T-helper 17 cell (primary cell): ENCODE results near the gene PTPRN2. TPM values are rescaled to one million over a fixed set of nuclear protein-coding genes. Genes with fewer than 3 reads are reported as not detected.
"Not testable (repeated sequence)": the region's sequence is repeated elsewhere in the genome, so short reads cannot be mapped to it uniquely, and the experiment has no call there.

Source experiments
- ATAC-seq: fragments of 150-1000 bp; cut with Tn5 transposase; 2 replicates; pipeline ENCODE4 v1.10.0; 2021; ENCODE audit warnings: mild to moderate bottlenecking, moderate library complexity
- DNase-seq, 3 donors: peaks; one replicate each; pipeline versions ENCODE4 v3.0.0 to v3.0.0-alpha.2; 2020 to 2021
- H3K9me3 ChIP-seq: one replicate; pipeline ENCODE4 v1.7.0; 2013; ENCODE audit warnings: low read length, mild to moderate bottlenecking; ENCODE audit not compliant: control insufficient read depth, poor library complexity, severe bottlenecking
- H3K27ac Mint-ChIP-seq: one replicate; pipeline ENCODE4 v1.8.0; 2022; ENCODE audit warnings: mild to moderate bottlenecking, moderate library complexity, mixed read lengths
- H3K27me3 Mint-ChIP-seq: one replicate; pipeline ENCODE4 v1.8.0; 2022; ENCODE audit warnings: mixed read lengths
- H3K36me3 Mint-ChIP-seq: one replicate; pipeline ENCODE4 v1.8.0; 2022; ENCODE audit warnings: low read depth, mixed read lengths
- H3K4me1 Mint-ChIP-seq: one replicate; pipeline ENCODE4 v1.8.0; 2022; ENCODE audit warnings: mild to moderate bottlenecking, mixed read lengths
- H3K4me3 Mint-ChIP-seq: one replicate; pipeline ENCODE4 v1.8.0; 2022; ENCODE audit warnings: mild to moderate bottlenecking, moderate library complexity, mixed read lengths
- total RNA-seq, 4 donors: library from RNA in 2 of 4; stranded (reverse) in 2 of 4; gene quantifications; one replicate each; pipeline ENCODE4 v1.2.3 and lab custom pipeline; 2022 to 2026

Gene PTPRN2
- under 1 TPM; 0.42 to 0.57 TPM for total RNA-seq
- total RNA-seq (lab: John Stamatoyannopoulos, UW) = 4.5 to 4.6 reads per million in 2 donors

DNA sequence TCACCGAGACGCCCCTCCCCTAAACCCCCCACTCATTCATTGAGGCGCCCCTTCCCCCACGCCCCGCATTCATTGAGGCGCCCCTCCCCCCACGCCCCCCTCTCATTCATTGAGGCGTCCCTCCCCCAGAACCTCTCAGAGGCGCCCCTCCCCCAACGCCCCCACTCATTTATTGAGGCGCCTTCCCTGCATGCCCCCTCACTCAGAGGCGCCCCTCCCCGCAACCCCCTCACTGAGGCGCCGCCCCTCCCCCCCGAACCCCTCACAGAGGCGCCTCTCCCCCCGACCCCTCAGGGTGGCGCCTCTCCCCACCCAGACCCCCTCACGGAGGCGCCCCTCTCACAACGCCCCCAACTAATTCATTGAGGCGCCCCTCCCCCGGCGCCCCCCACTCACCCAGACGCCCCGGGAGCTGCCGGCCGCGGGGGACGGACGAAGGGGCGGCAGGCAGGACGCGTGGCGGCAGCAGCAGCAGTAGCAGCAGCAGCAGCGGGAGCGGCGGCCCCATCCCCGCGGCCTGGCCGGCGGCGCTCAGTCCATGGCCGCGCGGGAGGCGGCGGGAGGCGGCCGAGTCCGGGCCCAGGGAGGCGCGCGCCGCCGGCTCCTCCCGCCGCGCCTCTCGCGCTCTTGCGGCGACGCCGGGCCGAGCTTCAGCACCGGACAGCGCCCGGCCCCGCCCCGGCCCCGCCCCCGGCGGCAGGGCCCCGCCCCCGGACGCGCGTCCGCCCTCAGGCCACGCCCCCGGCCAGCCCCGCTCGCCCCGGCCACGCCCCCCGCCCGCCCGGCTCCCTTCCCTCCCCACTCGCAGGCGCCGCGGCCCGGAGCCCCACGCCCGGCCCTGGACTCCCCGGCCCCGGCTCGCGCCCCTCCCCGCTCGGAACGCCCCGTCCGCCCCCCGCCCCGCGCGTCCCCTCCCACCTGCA, at the start of gene PTPRN2:
TSS of gene PTPRN2 (minus strand) at position 662 of the 923 bp plus-strand sequence.
- Mint-ChIP-seq H3K27me3 (peaks cover 36% of the 10 kb centered on the region), H3K36me3 (no peaks in the 10 kb centered on the region), H3K4me1 (peaks cover 6% of the 10 kb centered on the region), H3K27ac (no peak within 1 kb of the TSS), H3K4me3 (peak within 1 kb of the TSS; percentile 76)
- peak; percentile 51 to 70 (median 70) for DNase-seq
- no peaks in the 10 kb centered on the region for H3K9me3 ChIP-seq
- peak; percentile 92 for ATAC-seq

DNA sequence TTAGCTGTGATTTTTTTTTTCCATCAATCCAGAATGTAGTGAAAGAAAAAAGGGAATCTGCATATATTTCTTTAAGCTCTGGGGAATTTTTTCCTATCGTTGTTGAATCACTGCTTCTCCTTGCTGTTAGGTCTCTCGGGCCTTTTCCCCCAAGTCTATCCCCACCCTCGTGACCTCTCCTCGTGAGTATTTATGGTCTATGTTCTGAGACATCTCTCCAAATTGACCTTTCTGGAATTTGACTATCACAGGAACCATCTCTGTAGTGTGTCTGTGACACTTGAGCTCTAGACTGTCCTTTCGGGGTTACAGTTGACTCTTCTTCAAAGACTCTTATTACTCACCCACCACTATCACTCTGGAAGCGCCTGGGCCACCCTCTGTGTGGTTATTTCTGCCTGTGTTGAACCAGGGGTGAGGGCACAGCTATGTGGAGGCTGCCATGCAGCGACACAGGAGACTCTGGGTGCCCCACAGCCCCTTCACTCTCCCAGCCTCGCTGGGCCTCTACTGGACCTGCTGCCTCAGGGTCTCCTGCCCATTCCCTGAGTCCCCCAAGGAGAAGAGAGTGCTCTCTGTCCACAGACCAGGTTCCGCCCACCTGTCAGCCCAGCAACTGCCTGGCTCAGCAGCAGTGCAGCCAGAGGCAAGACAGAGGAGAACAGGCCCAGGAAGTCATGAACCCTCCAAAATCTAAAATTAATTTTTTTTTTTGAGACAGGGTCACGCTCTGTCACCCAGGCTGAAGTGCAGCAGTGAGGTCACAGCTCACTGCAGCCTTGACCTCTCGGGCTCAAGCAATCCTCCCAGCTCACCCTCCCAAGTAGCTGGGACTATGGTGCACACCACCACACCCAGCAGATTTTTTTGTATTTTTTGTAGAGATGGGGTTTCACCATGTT, 45.7 kb upstream of the PTPRN2 start:
- H3K4me1 Mint-ChIP-seq = peaks cover 2% of the 10 kb centered on the region
- H3K27ac Mint-ChIP-seq = peak overlapping the region; percentile 56
- H3K27me3 Mint-ChIP-seq = no peaks in the 10 kb centered on the region
- no peak for DNase-seq
- no peak overlapping the region for H3K4me3 Mint-ChIP-seq
- ATAC-seq = no peak
- no peaks in the 10 kb centered on the region for H3K9me3 ChIP-seq
- peaks cover 3% of the 10 kb centered on the region for H3K36me3 Mint-ChIP-seq

DNA sequence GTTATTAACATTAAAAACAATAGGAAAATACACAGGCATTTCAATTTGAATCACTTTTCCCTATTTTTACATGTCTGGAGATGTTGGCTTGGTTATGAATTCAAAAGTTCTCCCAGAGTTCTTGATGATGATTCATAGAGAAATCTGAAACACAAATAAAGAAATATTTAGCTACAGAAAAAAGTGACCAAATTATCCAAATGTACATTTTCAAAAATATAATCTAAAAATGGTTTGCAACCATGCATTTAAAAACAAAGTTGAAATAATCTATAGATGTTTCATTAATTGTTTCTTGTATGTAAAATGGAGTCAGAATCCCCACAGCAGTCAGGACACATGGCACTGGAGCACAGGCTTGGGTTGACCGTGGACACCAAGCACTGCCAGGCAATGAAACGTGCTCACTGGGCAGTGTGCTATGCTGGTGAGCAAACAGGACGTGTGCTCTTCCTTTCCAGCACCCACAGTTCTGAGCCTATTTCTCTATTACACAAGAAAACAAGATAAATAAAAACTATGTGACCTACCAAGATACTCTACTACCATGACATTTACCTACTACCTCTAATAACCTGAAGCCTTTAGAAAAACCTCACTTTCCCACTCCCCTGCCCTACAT, 44.1 kb upstream of the PTPRN2 start:
- Mint-ChIP-seq H3K36me3 (peaks cover 3% of the 10 kb centered on the region), H3K27me3 (no peaks in the 10 kb centered on the region), H3K4me3 (no peak overlapping the region), H3K4me1 (peaks cover 2% of the 10 kb centered on the region), H3K27ac (no peak overlapping the region)
- H3K9me3 ChIP-seq = no peaks in the 10 kb centered on the region
- no peak for DNase-seq
- no peak for ATAC-seq

DNA sequence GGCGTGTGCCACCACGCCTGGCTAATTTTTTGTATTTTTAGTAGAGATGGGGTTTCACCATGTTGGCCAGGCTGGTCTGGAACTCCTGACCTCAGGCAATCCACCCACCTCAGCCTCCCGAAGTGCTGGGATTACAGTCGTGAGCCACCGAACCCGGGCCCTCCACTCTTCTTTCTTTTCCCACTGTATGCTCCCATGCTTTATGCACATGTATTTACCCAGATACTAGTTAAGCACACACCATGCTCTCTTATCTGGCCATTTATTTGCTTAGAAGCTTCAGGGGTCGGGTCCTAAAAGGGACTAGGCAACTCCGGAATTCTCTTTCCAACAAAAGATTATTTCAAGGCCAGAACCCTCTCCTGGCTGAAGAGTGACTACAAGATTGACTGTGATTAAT, 38.7 kb upstream of the PTPRN2 start:
- not testable (repeated sequence) for H3K4me3 Mint-ChIP-seq, H3K4me1 Mint-ChIP-seq, H3K27me3 Mint-ChIP-seq, H3K9me3 ChIP-seq, H3K36me3 Mint-ChIP-seq, ATAC-seq, H3K27ac Mint-ChIP-seq, DNase-seq

DNA sequence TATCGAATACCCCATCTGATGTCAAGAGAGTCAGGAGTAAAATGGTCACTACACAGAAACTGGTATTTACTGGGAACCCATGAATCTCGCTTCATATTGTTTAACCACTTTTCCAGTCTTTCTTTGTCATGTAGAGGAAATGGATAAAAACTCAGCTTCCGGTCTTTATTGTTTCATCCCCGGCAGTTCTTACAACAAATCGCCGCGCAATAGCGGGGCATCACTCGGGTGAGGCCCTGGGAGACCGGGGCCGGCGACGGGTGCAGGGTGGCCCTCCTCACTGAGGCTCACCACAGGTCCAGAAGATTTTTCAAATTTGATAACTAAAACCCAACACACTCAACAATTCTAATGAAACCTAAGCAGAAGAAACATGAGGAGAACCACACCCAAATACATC, 35.6 kb upstream of the PTPRN2 start:
- DNase-seq = no peak
- Mint-ChIP-seq H3K4me3 (no peak overlapping the region), H3K36me3 (no peaks in the 10 kb centered on the region), H3K27ac (no peak overlapping the region), H3K27me3 (no peaks in the 10 kb centered on the region), H3K4me1 (peaks cover 2% of the 10 kb centered on the region)
- ATAC-seq = no peak
- H3K9me3 ChIP-seq = no peaks in the 10 kb centered on the region

DNA sequence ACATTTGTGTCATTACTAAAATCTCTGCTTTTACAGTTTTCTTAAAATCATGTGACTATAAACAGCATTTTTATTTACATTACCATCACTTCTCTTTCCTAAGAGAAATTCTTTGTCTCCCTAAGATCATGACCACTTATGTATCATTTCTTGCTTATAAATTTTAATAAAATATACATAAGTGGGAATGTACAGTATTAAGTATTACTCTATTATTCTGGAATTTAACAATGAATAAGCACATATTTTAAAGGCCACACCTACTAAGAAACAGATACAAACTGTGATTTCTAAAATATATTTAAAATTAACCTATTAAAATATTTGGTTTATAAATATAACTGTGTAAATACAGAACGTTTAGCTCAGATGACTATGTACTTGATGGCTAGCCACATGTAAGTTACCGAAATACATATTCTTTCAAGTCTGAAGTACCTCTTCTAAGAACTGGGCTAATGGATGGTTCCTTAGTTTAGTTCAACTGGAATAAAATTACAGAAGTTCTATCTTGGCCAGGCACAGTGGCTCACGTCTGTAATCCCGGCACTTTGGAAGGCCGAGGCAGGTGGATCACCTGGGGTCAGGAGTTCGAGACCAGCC, 33.3 kb upstream of the PTPRN2 start:
- Mint-ChIP-seq H3K27ac (no peak overlapping the region), H3K36me3 (no peaks in the 10 kb centered on the region), H3K27me3 (no peaks in the 10 kb centered on the region), H3K4me3 (no peak overlapping the region), H3K4me1 (peaks cover 5% of the 10 kb centered on the region)
- no peak for ATAC-seq
- H3K9me3 ChIP-seq = no peaks in the 10 kb centered on the region
- no peak for DNase-seq

DNA sequence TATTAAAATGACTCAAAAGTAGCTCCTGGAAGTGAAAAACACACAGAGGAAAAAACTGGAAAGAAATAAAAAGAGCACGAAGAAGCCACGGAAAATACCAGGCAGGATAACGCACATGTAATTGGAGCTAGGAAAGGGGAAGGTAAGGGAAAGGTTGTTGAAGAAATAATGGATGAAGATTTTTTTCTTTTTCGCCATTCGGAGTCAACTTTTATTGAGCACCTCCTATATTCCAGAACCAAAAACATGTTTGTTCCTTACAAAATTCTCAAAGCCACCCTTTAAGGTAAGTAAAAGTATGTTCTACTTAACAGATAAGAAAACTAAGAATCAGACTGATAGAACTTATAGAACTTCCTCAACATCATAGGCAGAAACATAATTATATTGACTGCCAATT, 32.8 kb upstream of the PTPRN2 start:
- Mint-ChIP-seq H3K36me3 (no peaks in the 10 kb centered on the region), H3K4me3 (no peak overlapping the region), H3K27me3 (no peaks in the 10 kb centered on the region), H3K27ac (no peak overlapping the region), H3K4me1 (peaks cover 5% of the 10 kb centered on the region)
- no peaks in the 10 kb centered on the region for H3K9me3 ChIP-seq
- no peak for DNase-seq
- no peak for ATAC-seq

DNA sequence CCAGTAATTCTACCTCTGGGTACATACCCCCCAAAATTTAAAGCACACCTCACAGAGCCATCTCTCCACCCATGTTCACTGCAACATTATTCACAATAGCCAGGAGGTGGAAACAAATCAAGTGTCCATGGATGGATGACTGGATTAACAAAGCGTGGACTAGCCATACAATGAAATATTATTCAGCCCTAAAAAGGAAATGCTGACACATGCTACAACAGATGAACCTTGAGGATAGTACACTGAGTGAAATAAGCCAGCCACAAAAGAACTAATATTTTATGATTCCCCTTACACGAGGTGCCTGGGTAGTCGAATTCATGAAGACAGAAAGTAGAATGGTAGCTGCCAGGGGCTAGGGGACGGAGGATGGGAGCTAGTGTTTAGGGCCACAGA, 31.1 kb upstream of the PTPRN2 start:
- DNase-seq (no peak), ATAC-seq (no peak)
- peaks cover 5% of the 10 kb centered on the region for H3K4me1 Mint-ChIP-seq
- no peaks in the 10 kb centered on the region for H3K36me3 Mint-ChIP-seq
- H3K27ac Mint-ChIP-seq = no peak overlapping the region
- H3K27me3 Mint-ChIP-seq = no peaks in the 10 kb centered on the region
- H3K4me3 Mint-ChIP-seq = no peak overlapping the region
- H3K9me3 ChIP-seq = no peaks in the 10 kb centered on the region

DNA sequence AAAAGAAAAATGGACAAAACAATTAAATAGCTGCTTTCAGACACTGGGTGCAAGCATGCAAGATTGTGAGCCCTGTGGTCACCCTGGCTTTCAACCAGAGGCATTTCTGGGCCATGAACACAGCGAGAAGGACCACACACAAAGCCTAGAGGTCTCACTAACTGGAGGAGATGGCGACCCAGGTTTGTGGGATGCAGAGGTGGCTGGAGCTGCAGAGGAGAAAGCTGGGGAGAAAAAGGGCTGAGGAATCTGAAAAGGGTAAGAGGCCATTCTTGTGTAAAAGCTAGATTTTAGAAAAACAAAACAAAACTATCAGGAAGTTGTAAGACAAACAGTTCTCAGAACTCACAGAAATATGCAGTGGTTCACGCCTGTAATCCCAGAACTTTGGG, 30.1 kb upstream of the PTPRN2 start:
- H3K27ac Mint-ChIP-seq = no peak overlapping the region
- ATAC-seq (no peak), DNase-seq (no peak)
- H3K4me3 Mint-ChIP-seq = no peak overlapping the region
- H3K27me3 Mint-ChIP-seq = no peaks in the 10 kb centered on the region
- no peaks in the 10 kb centered on the region for H3K36me3 Mint-ChIP-seq
- peaks cover 10% of the 10 kb centered on the region for H3K4me1 Mint-ChIP-seq
- H3K9me3 ChIP-seq = no peaks in the 10 kb centered on the region

DNA sequence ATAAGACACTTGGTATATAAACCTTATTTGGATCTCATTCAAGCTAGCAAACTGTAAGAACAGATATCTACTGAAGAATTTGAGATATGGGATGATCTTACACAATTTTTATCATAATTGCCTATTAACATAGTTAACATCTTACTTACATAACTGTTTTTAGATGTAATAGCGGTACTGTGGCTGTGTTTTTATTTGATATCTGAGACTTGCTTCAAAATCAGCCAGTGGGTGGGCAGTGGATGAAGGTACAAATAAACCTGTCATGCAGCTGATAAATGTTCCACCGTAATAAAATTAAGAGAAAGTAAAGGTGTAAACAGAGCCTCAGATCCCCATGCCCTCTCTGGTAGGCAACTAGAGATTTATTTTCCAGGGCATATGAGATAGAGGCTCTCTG, 28.4 kb upstream of the PTPRN2 start:
- ATAC-seq = no peak
- Mint-ChIP-seq H3K4me3 (no peak overlapping the region), H3K4me1 (peaks cover 12% of the 10 kb centered on the region), H3K27ac (peak overlapping the region; percentile 75), H3K27me3 (no peaks in the 10 kb centered on the region), H3K36me3 (no peaks in the 10 kb centered on the region)
- DNase-seq = no peak
- no peaks in the 10 kb centered on the region for H3K9me3 ChIP-seq

DNA sequence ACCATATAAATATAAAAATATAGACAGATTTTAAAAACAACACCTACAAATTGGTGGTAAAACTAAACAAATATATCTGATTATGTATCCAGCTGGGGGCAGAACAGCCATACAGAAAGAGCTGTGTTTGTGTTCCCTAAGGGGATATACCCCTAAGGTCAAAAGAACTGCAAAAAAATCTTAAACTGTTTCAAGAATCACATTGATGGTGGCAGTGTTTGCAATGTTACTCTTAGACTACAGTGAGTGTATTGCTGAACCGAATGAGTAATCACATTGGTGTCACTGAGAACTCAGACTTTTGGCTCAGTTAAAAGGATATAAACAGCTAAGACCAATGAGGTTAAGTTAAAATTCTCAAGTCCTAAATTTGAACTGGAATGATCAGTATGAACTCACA, 27.1 kb upstream of the PTPRN2 start:
- Mint-ChIP-seq H3K4me3 (no peak overlapping the region), H3K36me3 (no peaks in the 10 kb centered on the region), H3K27ac (no peak overlapping the region), H3K27me3 (no peaks in the 10 kb centered on the region), H3K4me1 (peaks cover 12% of the 10 kb centered on the region)
- DNase-seq = no peak
- no peak for ATAC-seq
- H3K9me3 ChIP-seq = no peaks in the 10 kb centered on the region

DNA sequence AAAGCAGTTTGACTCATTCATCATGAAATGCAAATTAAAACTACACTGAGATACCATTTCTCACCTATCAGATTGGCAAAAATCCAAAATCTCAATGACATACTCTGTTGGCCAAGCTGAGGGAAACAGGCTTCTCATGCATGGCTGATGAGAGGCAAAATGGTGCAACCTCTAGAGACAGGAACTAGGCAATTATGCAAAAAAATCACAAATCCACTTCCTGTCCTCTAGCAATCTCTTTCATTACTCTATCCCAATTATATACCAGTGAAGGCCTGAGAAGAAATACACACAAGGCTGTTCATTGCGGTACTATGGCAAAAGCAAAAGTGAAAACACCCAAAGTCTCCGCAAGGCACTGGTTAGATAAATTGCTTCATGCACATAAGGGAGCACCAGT, 25.9 kb upstream of the PTPRN2 start:
- no peak overlapping the region for H3K27ac Mint-ChIP-seq

DNA sequence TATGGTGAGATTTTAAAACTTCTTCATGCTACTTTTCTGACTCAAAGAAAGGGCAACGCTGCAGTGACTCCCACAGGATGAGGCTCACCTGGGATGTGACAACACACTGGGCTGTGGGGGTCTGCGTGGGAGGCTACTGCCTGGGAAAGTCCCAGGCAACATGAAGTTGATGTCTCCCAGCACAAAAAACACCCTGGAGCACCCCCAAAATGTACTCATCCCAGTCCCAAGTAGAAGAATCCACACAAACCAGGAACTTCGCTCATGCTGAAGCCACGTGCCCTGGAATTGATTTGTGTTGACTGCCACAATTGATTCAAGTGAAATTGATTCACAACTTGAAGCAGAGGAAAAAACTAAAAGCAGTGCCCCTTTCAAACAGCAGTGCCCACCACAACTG, 24.9 kb upstream of the PTPRN2 start:
- H3K36me3 Mint-ChIP-seq = no peaks in the 10 kb centered on the region
- H3K4me1 Mint-ChIP-seq = peaks cover 12% of the 10 kb centered on the region
- H3K4me3 Mint-ChIP-seq = no peak overlapping the region
- DNase-seq = no peak
- ATAC-seq = no peak
- H3K27me3 Mint-ChIP-seq = no peaks in the 10 kb centered on the region
- H3K27ac Mint-ChIP-seq = no peak overlapping the region
- no peaks in the 10 kb centered on the region for H3K9me3 ChIP-seq

More for the DNA sequence above, 25.9 kb upstream of the PTPRN2 start:
- ATAC-seq = peak; percentile 27
- H3K4me3 Mint-ChIP-seq = no peak overlapping the region
- no peak for DNase-seq
- H3K9me3 ChIP-seq = no peaks in the 10 kb centered on the region
- H3K4me1 Mint-ChIP-seq = peaks cover 12% of the 10 kb centered on the region
- no peaks in the 10 kb centered on the region for H3K36me3 Mint-ChIP-seq
- H3K27me3 Mint-ChIP-seq = no peaks in the 10 kb centered on the region
